ENCODE data around the gene ANK2.

ANK2 gene

DNA sequence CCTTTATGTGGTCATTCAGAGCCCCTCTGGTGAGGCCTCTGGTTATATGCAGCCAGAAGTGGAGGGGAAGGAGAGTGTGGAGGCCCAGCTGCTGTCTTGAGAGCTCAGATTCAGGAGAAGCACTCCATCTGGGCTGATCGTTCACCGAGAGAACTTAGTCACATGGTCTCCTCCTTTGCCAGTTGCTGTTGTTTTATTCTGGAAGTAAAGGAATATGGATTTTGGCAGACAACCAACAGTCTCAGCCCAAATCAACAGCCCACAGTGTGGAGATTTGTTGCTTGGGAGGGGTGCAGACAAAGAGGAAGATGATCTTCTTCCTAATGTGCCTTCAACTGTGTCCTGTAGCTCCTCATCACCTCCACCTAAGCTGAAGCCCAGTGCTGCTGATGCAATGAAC is 355.4 kb downstream of the ANK2 start:
- no peak overlapping the region for H3K27ac Mint-ChIP-seq
- no peaks in the 10 kb centered on the region for H3K4me1 Mint-ChIP-seq
- no peaks in the 10 kb centered on the region for H3K36me3 Mint-ChIP-seq
- H3K27me3 Mint-ChIP-seq = peaks cover 1% of the 10 kb centered on the region
- no peaks in the 10 kb centered on the region for H3K9me3 Mint-ChIP-seq
- H3K4me3 Mint-ChIP-seq = no peak overlapping the region

DNA sequence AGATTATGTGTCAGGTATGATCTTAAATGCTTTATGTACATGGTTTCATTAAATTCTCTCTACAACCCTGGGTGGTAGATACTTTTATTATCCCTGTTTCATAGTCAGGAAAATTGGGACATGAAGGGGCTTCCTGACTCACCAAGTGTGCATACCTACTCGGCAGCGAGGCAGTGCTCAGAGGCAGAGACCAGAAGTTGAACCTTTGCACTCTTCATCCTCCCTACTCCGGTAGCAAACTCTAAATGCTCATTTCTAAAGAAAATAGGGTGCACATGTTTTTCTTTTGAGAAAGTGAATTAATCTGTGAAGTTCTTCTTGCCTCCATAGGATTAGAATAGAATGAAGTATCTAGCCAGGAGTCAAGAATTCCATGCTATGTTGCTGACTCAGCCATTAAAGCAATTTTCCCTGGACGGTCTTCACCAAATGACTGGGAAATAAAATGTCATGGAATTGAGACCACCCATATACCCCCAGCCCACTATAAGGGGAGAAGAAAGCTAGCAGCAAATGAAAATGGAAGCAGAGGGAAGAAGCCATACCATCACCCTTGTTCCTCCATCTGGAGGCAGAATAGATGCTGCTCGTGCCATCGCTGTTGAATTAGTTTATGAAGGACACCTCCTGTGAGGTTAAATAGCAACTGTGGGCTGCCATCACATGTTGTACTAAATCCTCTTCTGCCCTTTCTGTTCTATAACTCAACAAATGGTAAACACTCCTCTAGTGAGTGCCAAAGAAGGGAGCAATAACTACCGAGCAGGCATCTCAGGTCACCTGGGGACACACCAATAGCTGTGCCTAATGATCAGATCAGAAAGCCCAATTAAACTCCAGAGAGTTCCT is 356.6 kb downstream of the ANK2 start:
- Mint-ChIP-seq H3K4me1 (peaks cover 5% of the 10 kb centered on the region), H3K4me3 (no peak overlapping the region), H3K9me3 (no peaks in the 10 kb centered on the region), H3K27me3 (peaks cover 2% of the 10 kb centered on the region), H3K36me3 (no peaks in the 10 kb centered on the region), H3K27ac (no peak overlapping the region)

- H3K9me3 Mint-ChIP-seq = no peaks in the 10 kb centered on the region
- H3K27me3 Mint-ChIP-seq = peaks cover 1% of the 10 kb centered on the region
- H3K36me3 Mint-ChIP-seq = no peaks in the 10 kb centered on the region
- H3K27ac Mint-ChIP-seq = no peak overlapping the region
- H3K4me1 Mint-ChIP-seq = peaks cover 5% of the 10 kb centered on the region
- H3K4me3 Mint-ChIP-seq = no peak overlapping the region
Measured at GRCh38 chr4:113406723-113407016, 357.2 kb downstream of the ANK2 start.

DNA sequence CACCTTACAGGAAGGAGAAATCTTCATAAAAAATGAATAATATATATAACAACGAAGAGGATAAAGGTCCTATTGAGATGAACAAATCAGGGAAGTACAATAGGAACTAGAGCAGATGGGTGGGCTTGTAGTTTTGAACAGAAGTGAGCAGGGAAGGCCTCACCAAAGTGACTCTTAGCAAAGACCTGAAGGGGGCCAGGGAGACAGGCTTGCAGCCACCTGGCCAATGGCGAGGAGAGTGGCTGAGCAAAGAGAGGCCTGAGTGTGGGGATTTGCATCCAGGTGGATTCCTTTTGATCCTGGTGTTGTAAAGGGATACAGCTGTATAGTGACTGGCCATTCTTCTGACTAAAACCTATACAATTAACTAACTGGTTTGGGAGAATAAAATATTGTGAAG is 358.0 kb downstream of the ANK2 start:
- H3K4me3 Mint-ChIP-seq = no peak overlapping the region
- H3K4me1 Mint-ChIP-seq = peaks cover 5% of the 10 kb centered on the region
- H3K36me3 Mint-ChIP-seq = no peaks in the 10 kb centered on the region
- H3K9me3 Mint-ChIP-seq = no peaks in the 10 kb centered on the region
- peaks cover 1% of the 10 kb centered on the region for H3K27me3 Mint-ChIP-seq
- no peak overlapping the region for H3K27ac Mint-ChIP-seq

- Mint-ChIP-seq H3K27ac (no peak overlapping the region), H3K9me3 (no peaks in the 10 kb centered on the region), H3K27me3 (peaks cover 1% of the 10 kb centered on the region), H3K4me1 (peaks cover 5% of the 10 kb centered on the region), H3K4me3 (no peak overlapping the region), H3K36me3 (no peaks in the 10 kb centered on the region)
Measured at GRCh38 chr4:113409181-113409580, 359.7 kb downstream of the ANK2 start.

DNA sequence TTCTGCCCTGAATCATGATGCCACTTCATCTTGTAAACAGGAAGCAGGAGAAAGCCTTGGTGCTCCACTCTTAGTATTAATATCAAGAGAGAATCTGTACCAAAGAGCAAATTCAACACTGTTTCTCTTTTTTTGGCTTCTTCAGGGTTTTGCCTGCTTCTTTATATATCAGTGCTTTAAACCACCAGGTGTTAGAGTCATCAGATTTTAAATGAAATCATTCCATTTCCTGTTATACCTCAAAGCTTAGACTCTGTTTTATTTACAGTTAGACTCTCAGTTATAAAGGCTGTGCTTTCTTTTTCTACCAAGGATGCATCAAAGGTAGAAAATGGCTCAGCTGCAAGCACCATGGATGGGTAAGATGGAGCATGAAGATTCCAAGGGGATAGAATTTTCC is 361.2 kb downstream of the ANK2 start:
- Mint-ChIP-seq H3K27me3 (peaks cover 1% of the 10 kb centered on the region), H3K27ac (no peak overlapping the region), H3K9me3 (peaks cover 5% of the 10 kb centered on the region), H3K4me3 (no peak overlapping the region), H3K4me1 (peaks cover 5% of the 10 kb centered on the region), H3K36me3 (no peaks in the 10 kb centered on the region)

- H3K4me3 Mint-ChIP-seq = no peak overlapping the region
- peaks cover 1% of the 10 kb centered on the region for H3K27me3 Mint-ChIP-seq
- H3K4me1 Mint-ChIP-seq = peaks cover 5% of the 10 kb centered on the region
- peaks cover 6% of the 10 kb centered on the region for H3K9me3 Mint-ChIP-seq
- H3K27ac Mint-ChIP-seq = no peak overlapping the region
- H3K36me3 Mint-ChIP-seq = no peaks in the 10 kb centered on the region
Measured at GRCh38 chr4:113411496-113411938, 362.1 kb downstream of the ANK2 start.

- Mint-ChIP-seq H3K27me3 (peaks cover 4% of the 10 kb centered on the region), H3K36me3 (peaks cover 4% of the 10 kb centered on the region), H3K4me1 (no peaks in the 10 kb centered on the region), H3K9me3 (peaks cover 31% of the 10 kb centered on the region), H3K27ac (no peak overlapping the region), H3K4me3 (no peak overlapping the region)
Measured at GRCh38 chr4:113419631-113420030, 370.2 kb downstream of the ANK2 start.

- no peak overlapping the region for H3K4me3 Mint-ChIP-seq
- H3K27ac Mint-ChIP-seq = no peak overlapping the region
- no peaks in the 10 kb centered on the region for H3K4me1 Mint-ChIP-seq
- peaks cover 25% of the 10 kb centered on the region for H3K9me3 Mint-ChIP-seq
- peaks cover 4% of the 10 kb centered on the region for H3K36me3 Mint-ChIP-seq
- peaks cover 4% of the 10 kb centered on the region for H3K27me3 Mint-ChIP-seq
Measured at GRCh38 chr4:113420938-113421337, 371.5 kb downstream of the ANK2 start.

DNA sequence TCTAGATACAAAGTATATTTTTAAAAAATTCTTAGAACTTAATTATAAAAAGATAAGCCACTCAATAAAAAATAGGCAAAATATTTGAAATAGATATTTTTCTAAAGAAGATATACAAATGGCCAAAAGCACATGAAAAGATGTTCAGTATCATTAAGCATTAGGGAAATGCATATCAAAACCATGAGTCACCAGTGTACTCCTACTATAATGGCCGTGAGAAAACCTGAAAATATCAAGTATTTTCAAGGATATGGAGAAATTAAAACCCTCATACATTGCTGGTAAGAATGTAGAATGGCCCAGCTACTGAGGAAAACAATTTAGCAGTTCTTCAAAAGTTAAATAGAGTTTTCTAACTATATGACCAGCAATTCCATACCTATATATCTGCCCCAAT is 374.2 kb downstream of the ANK2 start:
- Mint-ChIP-seq H3K9me3 (peaks cover 20% of the 10 kb centered on the region), H3K27ac (no peak overlapping the region)

DNA sequence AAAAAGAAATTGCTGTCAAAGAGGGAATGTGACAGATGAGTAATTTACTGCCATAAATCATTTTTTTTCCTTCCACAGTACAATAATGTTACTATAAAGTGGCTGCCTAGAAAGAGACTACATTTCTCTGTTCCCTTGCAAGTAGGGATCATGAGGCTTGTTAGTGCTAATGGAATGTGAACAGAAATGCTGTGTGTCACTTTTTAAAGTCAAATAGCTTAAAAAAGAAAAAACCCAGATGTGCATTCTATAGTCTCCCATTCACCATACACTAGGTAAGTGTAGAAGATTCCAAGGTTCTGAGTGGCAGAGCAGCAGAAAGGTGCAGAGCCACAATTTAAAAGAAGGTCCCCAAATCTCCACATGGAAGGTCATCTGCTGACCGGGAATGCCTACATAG is 383.7 kb downstream of the ANK2 start:
- Mint-ChIP-seq H3K4me1 (peaks cover 13% of the 10 kb centered on the region), H3K27me3 (peaks cover 3% of the 10 kb centered on the region), H3K9me3 (peaks cover 5% of the 10 kb centered on the region), H3K27ac (no peak overlapping the region), H3K36me3 (peaks cover 2% of the 10 kb centered on the region), H3K4me3 (no peak overlapping the region)

More for the DNA sequence above, 374.2 kb downstream of the ANK2 start:
- no peaks in the 10 kb centered on the region for H3K4me1 Mint-ChIP-seq
- H3K36me3 Mint-ChIP-seq = peaks cover 4% of the 10 kb centered on the region
- H3K27me3 Mint-ChIP-seq = no peaks in the 10 kb centered on the region
- no peak overlapping the region for H3K4me3 Mint-ChIP-seq

Data from activated naive CD4-positive, alpha-beta T cell treated with anti-CD3 and anti-CD28 coated beads, Interleukin-2, amount 50 U/mL, for 24 hours (primary cell).